ENCODE results near the gene LMX1B. TPM values are rescaled to one million over a fixed set of nuclear protein-coding genes. Genes with fewer than 3 reads are reported as not detected.

The LMX1B gene
- total RNA-seq, 1 experiment from 2014 or later: 11.3 TPM

DNA sequence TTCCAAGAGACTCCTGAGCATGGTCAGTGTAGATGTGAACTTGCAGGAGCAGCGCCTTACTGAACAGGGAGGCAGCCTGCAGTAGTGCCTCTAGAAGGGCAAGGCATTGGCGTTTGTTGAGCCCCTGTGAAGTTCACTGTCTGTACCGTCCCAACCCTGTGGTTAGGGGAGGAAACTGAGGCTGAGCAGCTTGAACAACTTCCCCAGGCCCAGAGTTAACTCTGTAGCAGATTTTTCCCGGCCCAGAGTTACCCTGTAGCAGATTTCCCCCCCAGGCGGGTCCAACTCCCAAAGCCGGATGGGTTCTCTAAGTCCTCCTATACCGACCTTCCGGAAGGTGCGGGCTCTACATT, 9.6 kb downstream of the LMX1B start:
- ATAC-seq: no peak
- Histone ChIP-seq H3K36me3 (ENCODE audit: control insufficient read depth in 1 of 2, insufficient read depth in 2 of 2, low read length in 2 of 2) (no peaks in the 10 kb centered on the region), H3K9me3 (ENCODE audit: control insufficient read depth in 1 of 2, insufficient read depth in 1 of 2, low read depth in 1 of 2, low read length in 2 of 2) (no peaks in the 10 kb centered on the region), H3K27ac (ENCODE audit: low read depth, low read length) (no peak overlapping the region), H3K79me2 (ENCODE audit: insufficient read depth, low read length) (no peaks in the 10 kb centered on the region; the same call in 1 of the 2 replicates), H3K4me1 (ENCODE audit: control insufficient read depth in 1 of 2, insufficient read depth in 2 of 2, low read length in 2 of 2) (no peaks in the 10 kb centered on the region), H4K20me1 (ENCODE audit: insufficient read depth) (no peaks in the 10 kb centered on the region), H3K4me2 (ENCODE audit: low read length) (no peak overlapping the region), H3K27me3 (ENCODE audit: insufficient read depth, low read length) (no peaks in the 10 kb centered on the region), H3K9ac (ENCODE audit: low read length) (no peak overlapping the region), H3K9me2 (ENCODE audit: insufficient read depth) (no peaks in the 10 kb centered on the region), H2AFZ (ENCODE audit: low read depth, low read length, poor library complexity, severe bottlenecking) (no peak overlapping the region), H3K4me3 (replicated peaks in 1 of 2; ENCODE audit: low read depth in 1 of 2, low read length in 2 of 2) (no peak overlapping the region)
- no peak for DNase-seq (ENCODE audit: low read depth, low spot score)
- intact Hi-C loops (cut with micrococcal nuclease): no loop called here
- TF ChIP-seq, protein P1, sequence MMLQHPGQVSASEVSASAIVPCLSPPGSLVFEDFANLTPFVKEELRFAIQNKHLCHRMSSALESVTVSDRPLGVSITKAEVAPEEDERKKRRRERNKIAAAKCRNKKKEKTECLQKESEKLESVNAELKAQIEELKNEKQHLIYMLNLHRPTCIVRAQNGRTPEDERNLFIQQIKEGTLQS (IDR thresholded peaks at IDR 0.05): no peak
- TF ChIP-seq SIN3A (IDR thresholded peaks at IDR 0.05; ENCODE audit: low read depth) (no peak), EZH2 (IDR thresholded peaks at IDR 0.05) (no peak), EZH2phosphoT487 (IDR thresholded peaks at IDR 0.05; ENCODE audit: borderline replicate concordance) (no peak), ZNF274 (IDR thresholded peaks at IDR 0.05; ENCODE audit: low read depth, low read length) (no peak), YY1 (IDR thresholded peaks at IDR 0.05; ENCODE audit: extremely low read depth, insufficient replicate concordance, low read depth, low read length) (no peak), ZFX (IDR thresholded peaks at IDR 0.05) (no peak), POLR2AphosphoS5 (IDR thresholded peaks at IDR 0.05; ENCODE audit: low read depth, low read length) (no peak), ELF1 (IDR thresholded peaks at IDR 0.05; ENCODE audit: borderline replicate concordance, low read depth) (no peak), EGR1 (IDR thresholded peaks at IDR 0.05; ENCODE audit: low read depth) (no peak), RAD21 (IDR thresholded peaks at IDR 0.05; ENCODE audit: low read depth) (no peak), TCF7L2 (IDR thresholded peaks at IDR 0.05; ENCODE audit: borderline replicate concordance, extremely low read depth, insufficient read depth, insufficient read length) (no peak), SP1 (IDR thresholded peaks at IDR 0.05; ENCODE audit: low read depth) (no peak), POLR2A (IDR thresholded peaks at IDR 0.05; ENCODE audit: borderline replicate concordance, extremely low read depth, insufficient read depth, insufficient read length) (no peak), CBX3 (IDR thresholded peaks at IDR 0.05; ENCODE audit: low read depth) (no peak), JUND (IDR thresholded peaks at IDR 0.05) (no peak)
- TF ChIP-seq, protein P2, sequence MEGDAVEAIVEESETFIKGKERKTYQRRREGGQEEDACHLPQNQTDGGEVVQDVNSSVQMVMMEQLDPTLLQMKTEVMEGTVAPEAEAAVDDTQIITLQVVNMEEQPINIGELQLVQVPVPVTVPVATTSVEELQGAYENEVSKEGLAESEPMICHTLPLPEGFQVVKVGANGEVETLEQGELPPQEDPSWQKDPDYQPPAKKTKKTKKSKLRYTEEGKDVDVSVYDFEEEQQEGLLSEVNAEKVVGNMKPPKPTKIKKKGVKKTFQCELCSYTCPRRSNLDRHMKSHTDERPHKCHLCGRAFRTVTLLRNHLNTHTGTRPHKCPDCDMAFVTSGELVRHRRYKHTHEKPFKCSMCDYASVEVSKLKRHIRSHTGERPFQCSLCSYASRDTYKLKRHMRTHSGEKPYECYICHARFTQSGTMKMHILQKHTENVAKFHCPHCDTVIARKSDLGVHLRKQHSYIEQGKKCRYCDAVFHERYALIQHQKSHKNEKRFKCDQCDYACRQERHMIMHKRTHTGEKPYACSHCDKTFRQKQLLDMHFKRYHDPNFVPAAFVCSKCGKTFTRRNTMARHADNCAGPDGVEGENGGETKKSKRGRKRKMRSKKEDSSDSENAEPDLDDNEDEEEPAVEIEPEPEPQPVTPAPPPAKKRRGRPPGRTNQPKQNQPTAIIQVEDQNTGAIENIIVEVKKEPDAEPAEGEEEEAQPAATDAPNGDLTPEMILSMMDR (IDR thresholded peaks at IDR 0.05 in 2 of 3, conservative IDR thresholded peaks at IDR 0.05 in 1 of 3; ENCODE audit: borderline replicate concordance in 1 of 3, insufficient read depth in 1 of 3, low read depth in 2 of 3, low read length in 2 of 3): no peak
- TF ChIP-seq, protein P3, sequence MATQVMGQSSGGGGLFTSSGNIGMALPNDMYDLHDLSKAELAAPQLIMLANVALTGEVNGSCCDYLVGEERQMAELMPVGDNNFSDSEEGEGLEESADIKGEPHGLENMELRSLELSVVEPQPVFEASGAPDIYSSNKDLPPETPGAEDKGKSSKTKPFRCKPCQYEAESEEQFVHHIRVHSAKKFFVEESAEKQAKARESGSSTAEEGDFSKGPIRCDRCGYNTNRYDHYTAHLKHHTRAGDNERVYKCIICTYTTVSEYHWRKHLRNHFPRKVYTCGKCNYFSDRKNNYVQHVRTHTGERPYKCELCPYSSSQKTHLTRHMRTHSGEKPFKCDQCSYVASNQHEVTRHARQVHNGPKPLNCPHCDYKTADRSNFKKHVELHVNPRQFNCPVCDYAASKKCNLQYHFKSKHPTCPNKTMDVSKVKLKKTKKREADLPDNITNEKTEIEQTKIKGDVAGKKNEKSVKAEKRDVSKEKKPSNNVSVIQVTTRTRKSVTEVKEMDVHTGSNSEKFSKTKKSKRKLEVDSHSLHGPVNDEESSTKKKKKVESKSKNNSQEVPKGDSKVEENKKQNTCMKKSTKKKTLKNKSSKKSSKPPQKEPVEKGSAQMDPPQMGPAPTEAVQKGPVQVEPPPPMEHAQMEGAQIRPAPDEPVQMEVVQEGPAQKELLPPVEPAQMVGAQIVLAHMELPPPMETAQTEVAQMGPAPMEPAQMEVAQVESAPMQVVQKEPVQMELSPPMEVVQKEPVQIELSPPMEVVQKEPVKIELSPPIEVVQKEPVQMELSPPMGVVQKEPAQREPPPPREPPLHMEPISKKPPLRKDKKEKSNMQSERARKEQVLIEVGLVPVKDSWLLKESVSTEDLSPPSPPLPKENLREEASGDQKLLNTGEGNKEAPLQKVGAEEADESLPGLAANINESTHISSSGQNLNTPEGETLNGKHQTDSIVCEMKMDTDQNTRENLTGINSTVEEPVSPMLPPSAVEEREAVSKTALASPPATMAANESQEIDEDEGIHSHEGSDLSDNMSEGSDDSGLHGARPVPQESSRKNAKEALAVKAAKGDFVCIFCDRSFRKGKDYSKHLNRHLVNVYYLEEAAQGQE (IDR thresholded peaks at IDR 0.05; ENCODE audit: low read depth): no peak
- TF ChIP-seq, protein P4, sequence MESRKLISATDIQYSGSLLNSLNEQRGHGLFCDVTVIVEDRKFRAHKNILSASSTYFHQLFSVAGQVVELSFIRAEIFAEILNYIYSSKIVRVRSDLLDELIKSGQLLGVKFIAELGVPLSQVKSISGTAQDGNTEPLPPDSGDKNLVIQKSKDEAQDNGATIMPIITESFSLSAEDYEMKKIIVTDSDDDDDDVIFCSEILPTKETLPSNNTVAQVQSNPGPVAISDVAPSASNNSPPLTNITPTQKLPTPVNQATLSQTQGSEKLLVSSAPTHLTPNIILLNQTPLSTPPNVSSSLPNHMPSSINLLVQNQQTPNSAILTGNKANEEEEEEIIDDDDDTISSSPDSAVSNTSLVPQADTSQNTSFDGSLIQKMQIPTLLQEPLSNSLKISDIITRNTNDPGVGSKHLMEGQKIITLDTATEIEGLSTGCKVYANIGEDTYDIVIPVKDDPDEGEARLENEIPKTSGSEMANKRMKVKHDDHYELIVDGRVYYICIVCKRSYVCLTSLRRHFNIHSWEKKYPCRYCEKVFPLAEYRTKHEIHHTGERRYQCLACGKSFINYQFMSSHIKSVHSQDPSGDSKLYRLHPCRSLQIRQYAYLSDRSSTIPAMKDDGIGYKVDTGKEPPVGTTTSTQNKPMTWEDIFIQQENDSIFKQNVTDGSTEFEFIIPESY (IDR thresholded peaks at IDR 0.05; ENCODE audit: extremely low read depth, insufficient replicate concordance, low read length): no peak
- TF ChIP-seq, protein P5, sequence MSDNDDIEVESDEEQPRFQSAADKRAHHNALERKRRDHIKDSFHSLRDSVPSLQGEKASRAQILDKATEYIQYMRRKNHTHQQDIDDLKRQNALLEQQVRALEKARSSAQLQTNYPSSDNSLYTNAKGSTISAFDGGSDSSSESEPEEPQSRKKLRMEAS (IDR thresholded peaks at IDR 0.05): no peak
- RAD21 ChIA-PET (ENCODE audit: low non-redundant PET in 1 of 2, low total read pairs in 2 of 2, uncharacterized antibody in 2 of 2, unreplicated experiment in 2 of 2): no interaction called here
- POLR2A ChIA-PET: no interaction called here
- CTCF ChIA-PET: no interaction called here
- no TSS peak for BruUV-seq (replicated peaks)

Data from HCT116 (cell line).